Astrocyte (in vitro differentiated cells and primary cell): ENCODE measurements around the gene KANSL3. TPM values are rescaled to one million over a fixed set of nuclear protein-coding genes. Genes with fewer than 3 reads are reported as not detected.

Experiments
- DNase-seq: peaks from one replicate; pipeline ENCODE4 v3.0.0-alpha.2; 2010; ENCODE audit warnings: low read depth
- FAIRE-seq: peaks from 2 replicates; lab custom pipeline; 2011; peaks lifted over from hg19 to GRCh38; lab: Jason Lieb, UNC
- H2AFZ ChIP-seq: 2 replicates; pipeline ENCODE4 v1.6.0; 2012; ENCODE audit warnings: low read depth, low read length, inconsistent platforms
- H3K27ac ChIP-seq: 2 replicates; pipeline ENCODE4 v1.5.1; 2011; ENCODE audit warnings: low read depth, low read length, inconsistent platforms
- H3K27me3 ChIP-seq: 2 replicates; pipeline ENCODE4 v1.6.0; 2011; ENCODE audit warnings: low read length, inconsistent platforms; ENCODE audit not compliant: insufficient read depth
- H3K36me3 ChIP-seq: 2 replicates; pipeline ENCODE4 v1.5.1; 2011; ENCODE audit warnings: low read length, inconsistent platforms; ENCODE audit not compliant: insufficient read depth
- H3K4me1 ChIP-seq: 2 replicates; pipeline ENCODE4 v1.5.1; 2011; ENCODE audit warnings: low read length, inconsistent platforms; ENCODE audit not compliant: insufficient read depth
- H3K4me2 ChIP-seq: 2 replicates; pipeline ENCODE4 v1.6.0; 2012; ENCODE audit warnings: low read length, inconsistent platforms
- H3K4me3 ChIP-seq: 2 replicates; pipeline ENCODE4 v1.5.1; 2011; ENCODE audit warnings: low read depth, mild to moderate bottlenecking, low read length, inconsistent platforms; ENCODE audit not compliant: insufficient read depth
- H3K79me2 ChIP-seq: 2 replicates; pipeline ENCODE4 v1.6.0; 2012; ENCODE audit warnings: mild to moderate bottlenecking, low read length, inconsistent platforms; ENCODE audit not compliant: insufficient read depth
- H3K9ac ChIP-seq: 2 replicates; pipeline ENCODE4 v1.6.0; 2012; ENCODE audit warnings: mild to moderate bottlenecking, low read length, inconsistent platforms
- H3K9me3 ChIP-seq: 2 replicates; pipeline ENCODE4 v1.5.1; 2012; ENCODE audit warnings: low read depth, mild to moderate bottlenecking, low read length, inconsistent platforms; ENCODE audit not compliant: insufficient read depth
- H4K20me1 ChIP-seq: 2 replicates; pipeline ENCODE4 v1.6.0; 2012; ENCODE audit warnings: low read length, inconsistent platforms; ENCODE audit not compliant: insufficient read depth
- H3K27ac Mint-ChIP-seq: one replicate; pipeline ENCODE4 v1.8.0; 2021; ENCODE audit warnings: mild to moderate bottlenecking, mixed read lengths; ENCODE audit not compliant: unreplicated experiment
- H3K27me3 Mint-ChIP-seq: one replicate; pipeline ENCODE4 v1.8.0; 2021; ENCODE audit warnings: low read depth, mixed read lengths; ENCODE audit not compliant: unreplicated experiment
- H3K36me3 Mint-ChIP-seq: one replicate; pipeline ENCODE4 v1.8.0; 2021; ENCODE audit warnings: low read depth, mixed read lengths; ENCODE audit not compliant: unreplicated experiment
- H3K4me1 Mint-ChIP-seq: one replicate; pipeline ENCODE4 v1.8.0; 2021; ENCODE audit warnings: low read depth, mixed read lengths; ENCODE audit not compliant: unreplicated experiment
- H3K4me3 Mint-ChIP-seq: one replicate; pipeline ENCODE4 v1.8.0; 2021; ENCODE audit warnings: mild to moderate bottlenecking, moderate library complexity, mixed read lengths; ENCODE audit not compliant: unreplicated experiment
- H3K9me3 Mint-ChIP-seq: one replicate; pipeline ENCODE4 v1.8.0; 2021; ENCODE audit warnings: mild to moderate bottlenecking, mixed read lengths; ENCODE audit not compliant: unreplicated experiment
- CTCF ChIP-seq: IDR thresholded peaks from 2 replicates; pipeline ENCODE4 v1.5.1; 2011; ENCODE audit warnings: low read depth, mild to moderate bottlenecking, inconsistent platforms, low read length, moderate library complexity; ENCODE audit not compliant: insufficient read depth
- EZH2 ChIP-seq: IDR thresholded peaks from 2 replicates; pipeline ENCODE4 v1.6.1; 2012; ENCODE audit warnings: mild to moderate bottlenecking, low read length, inconsistent platforms; ENCODE audit not compliant: insufficient read depth
- total RNA-seq: library from RNA; stranded (reverse); gene quantifications from 2 replicates; pipeline ENCODE4 v1.2.1, GENCODE V29; 2021

Gene KANSL3
- total RNA-seq, 1 donor from 2014 or later, result 26.7 TPM

GRCh38 chr2:96616128-96616527 lies 22.0 kb downstream of the KANSL3 start:
- no peak overlapping the region for H3K9ac ChIP-seq
- Mint-ChIP-seq H3K9me3 (no peaks in the 10 kb centered on the region), H3K27me3 (no peaks in the 10 kb centered on the region), H3K4me3 (no peak overlapping the region), H3K36me3 (peaks cover 13% of the 10 kb centered on the region), H3K27ac (no peak overlapping the region), H3K4me1 (peaks cover 11% of the 10 kb centered on the region)
- no peak overlapping the region for H2AFZ ChIP-seq
- TF ChIP-seq EZH2, result no peak
- TF ChIP-seq CTCF, result no peak
- H3K36me3 ChIP-seq, result peaks cover 30% of the 10 kb centered on the region
- no peak overlapping the region for H3K4me2 ChIP-seq
- peaks cover 26% of the 10 kb centered on the region for H4K20me1 ChIP-seq
- H3K4me1 ChIP-seq, result no peaks in the 10 kb centered on the region
- FAIRE-seq, result no peak
- no peak overlapping the region for H3K4me3 ChIP-seq
- H3K27ac ChIP-seq, result no peak overlapping the region
- DNase-seq, result no peak
- H3K9me3 ChIP-seq, result no peaks in the 10 kb centered on the region
- H3K27me3 ChIP-seq, result no peaks in the 10 kb centered on the region
- H3K79me2 ChIP-seq, result peaks cover 13% of the 10 kb centered on the region

GRCh38 chr2:96608469-96609455 lies 29.4 kb downstream of the KANSL3 start:
- Histone ChIP-seq H2AFZ (no peak overlapping the region), H3K4me3 (no peak overlapping the region), H3K79me2 (no peaks in the 10 kb centered on the region), H3K9ac (no peak overlapping the region), H3K27me3 (no peaks in the 10 kb centered on the region), H3K36me3 (peaks cover 86% of the 10 kb centered on the region), H3K27ac (no peak overlapping the region), H3K4me2 (no peak overlapping the region), H4K20me1 (peaks cover 27% of the 10 kb centered on the region), H3K4me1 (peaks cover 5% of the 10 kb centered on the region), H3K9me3 (no peaks in the 10 kb centered on the region)
- no peak for FAIRE-seq
- peak; percentile 36 for DNase-seq
- H3K9me3 Mint-ChIP-seq, result no peaks in the 10 kb centered on the region
- H3K4me3 Mint-ChIP-seq, result peak overlapping the region; percentile 34
- H3K27ac Mint-ChIP-seq, result no peak overlapping the region
- TF ChIP-seq EZH2 (no peak), CTCF (no peak)
- peaks cover 12% of the 10 kb centered on the region for H3K4me1 Mint-ChIP-seq
- no peaks in the 10 kb centered on the region for H3K27me3 Mint-ChIP-seq
- peaks cover 46% of the 10 kb centered on the region for H3K36me3 Mint-ChIP-seq

- Histone ChIP-seq H3K4me3 (no peak overlapping the region), H3K4me2 (no peak overlapping the region), H2AFZ (no peak overlapping the region), H3K9ac (no peak overlapping the region), H3K79me2 (no peaks in the 10 kb centered on the region), H3K9me3 (no peaks in the 10 kb centered on the region), H4K20me1 (peaks cover 27% of the 10 kb centered on the region), H3K36me3 (peaks cover 84% of the 10 kb centered on the region), H3K4me1 (peaks cover 5% of the 10 kb centered on the region), H3K27ac (no peak overlapping the region), H3K27me3 (no peaks in the 10 kb centered on the region)
- Mint-ChIP-seq H3K27ac (no peak overlapping the region), H3K36me3 (peaks cover 40% of the 10 kb centered on the region), H3K4me1 (peaks cover 10% of the 10 kb centered on the region), H3K4me3 (no peak overlapping the region), H3K27me3 (no peaks in the 10 kb centered on the region), H3K9me3 (no peaks in the 10 kb centered on the region)
- TF ChIP-seq EZH2, result no peak
- peak; percentile 5 for TF ChIP-seq CTCF
- FAIRE-seq, result no peak
- DNase-seq, result no peak
These were observed 34.0 kb downstream of the KANSL3 start for GRCh38 chr2:96604104-96604503.
